GM19395 (cell line): ENCODE data around the gene CARMIL3.
"Not testable (repeated sequence)": the region's sequence is repeated elsewhere in the genome, so short reads cannot be mapped to it uniquely, and the experiment has no call there.

Source experiments
- ATAC-seq: cut with Tn5 transposase; IDR thresholded peaks from one replicate; pipeline ENCODE4 v1.9.1; 2021; ENCODE audit warnings: mild to moderate bottlenecking, moderate library complexity; ENCODE audit not compliant: unreplicated experiment

The CARMIL3 gene

DNA sequence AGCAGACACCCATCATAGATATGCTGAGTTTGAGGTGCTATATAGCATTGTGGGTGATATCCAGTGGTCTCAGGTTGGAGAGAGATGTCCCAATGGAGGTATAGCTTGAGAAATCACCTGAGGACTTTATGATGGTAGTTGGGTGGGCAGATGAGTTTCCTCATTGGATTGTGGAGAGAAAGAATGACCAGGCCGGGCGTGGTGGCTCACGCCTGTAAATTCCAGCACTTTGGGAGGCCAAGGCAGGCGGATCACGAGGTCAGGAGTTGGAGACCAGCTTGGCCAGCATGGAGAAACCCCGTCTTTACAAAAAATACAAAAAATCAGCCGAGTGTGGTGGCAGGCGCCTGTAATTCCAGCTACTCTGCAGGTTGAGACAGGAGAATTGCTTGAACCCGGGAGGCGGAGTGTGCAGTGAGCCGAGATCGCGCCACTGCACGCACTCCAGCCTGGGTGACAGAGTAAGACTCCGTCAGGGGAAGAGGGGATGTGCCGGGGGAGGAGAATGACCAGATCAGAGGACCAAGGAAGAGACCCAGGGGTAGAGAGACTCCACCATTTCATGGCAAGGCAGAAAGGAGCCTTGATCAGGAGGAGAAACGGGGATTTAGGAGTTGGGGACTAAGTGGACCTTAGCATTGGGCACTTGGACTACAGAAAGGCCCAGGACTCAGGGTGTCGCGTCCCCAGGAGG lies 41.5 kb downstream of the CARMIL3 start:
- ATAC-seq: no peak

DNA sequence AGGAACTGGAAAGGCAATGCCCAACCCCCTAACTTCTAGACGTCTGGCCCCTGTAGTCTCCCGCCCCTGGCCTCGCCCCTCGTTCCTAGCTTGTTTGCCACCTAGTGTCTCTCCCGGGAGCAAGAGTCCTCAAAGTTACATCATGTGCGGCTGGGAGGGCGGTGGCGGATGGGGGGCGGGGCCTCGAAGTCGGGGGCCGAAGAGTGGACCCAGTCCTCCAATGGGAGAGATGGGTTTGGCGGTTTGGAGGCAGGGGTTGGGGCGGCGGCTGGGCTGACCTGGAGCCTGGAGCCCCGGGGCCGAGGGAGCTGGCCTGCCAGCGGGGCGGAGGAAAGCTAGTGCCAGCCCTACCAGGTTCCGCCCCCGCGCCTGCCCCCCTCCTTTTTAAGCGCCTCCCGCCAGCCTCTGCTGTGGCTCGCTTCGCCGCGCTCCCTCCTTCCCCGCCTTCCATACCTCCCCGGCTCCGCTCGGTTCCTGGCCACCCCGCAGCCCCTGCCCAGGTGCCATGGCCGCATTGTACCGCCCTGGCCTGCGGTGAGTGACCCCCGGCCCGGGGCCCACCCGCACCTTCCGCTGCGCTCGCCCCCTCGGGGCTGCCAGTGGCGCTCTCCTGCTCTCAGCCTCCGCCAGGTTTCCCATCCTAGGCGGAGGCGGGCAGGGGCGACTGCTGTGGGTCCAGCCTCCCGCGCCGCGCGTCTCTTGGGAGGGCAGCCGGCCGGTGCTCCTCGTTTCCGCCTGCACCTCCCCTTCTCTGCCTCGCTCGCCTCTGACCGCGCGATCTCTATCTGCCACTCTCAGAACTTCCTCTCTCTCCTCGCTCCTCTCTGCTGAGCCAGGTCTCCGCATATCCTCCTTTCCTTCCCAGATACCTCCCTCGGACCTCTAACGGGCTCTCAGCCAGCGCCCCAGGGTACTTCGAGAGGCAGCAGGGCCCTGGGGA lies 42.4 kb downstream of the CARMIL3 start, which contains the start of gene PCK2:
TSS of gene PCK2 (plus strand) at position 411 of the 940 bp plus-strand sequence. CDS start at position 506, 95 bp downstream.
- ATAC-seq: peak; percentile 52

DNA sequence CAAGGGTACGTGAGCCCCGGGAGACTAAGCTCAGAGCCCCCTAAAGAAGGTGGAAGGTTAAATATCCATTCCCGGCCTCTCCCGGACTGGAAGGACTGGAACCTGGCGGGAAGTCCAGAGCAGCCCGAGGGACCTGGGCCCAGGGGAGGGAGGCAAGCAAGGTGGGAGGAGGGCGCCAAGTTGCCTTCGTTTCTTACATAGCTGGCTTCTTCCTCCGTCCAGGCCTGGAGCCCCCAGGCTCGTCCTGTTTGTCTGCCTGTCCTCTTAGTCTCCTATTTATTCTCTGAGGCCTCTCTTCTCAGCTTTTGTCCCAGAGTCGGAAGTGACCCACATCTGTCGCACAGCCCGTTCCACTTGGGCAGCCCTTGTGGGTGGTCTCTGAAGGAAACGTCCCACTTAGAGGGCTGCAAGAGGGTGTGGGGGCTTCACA lies 43.0 kb downstream of the CARMIL3 start:
- peak; percentile 0 for ATAC-seq

DNA sequence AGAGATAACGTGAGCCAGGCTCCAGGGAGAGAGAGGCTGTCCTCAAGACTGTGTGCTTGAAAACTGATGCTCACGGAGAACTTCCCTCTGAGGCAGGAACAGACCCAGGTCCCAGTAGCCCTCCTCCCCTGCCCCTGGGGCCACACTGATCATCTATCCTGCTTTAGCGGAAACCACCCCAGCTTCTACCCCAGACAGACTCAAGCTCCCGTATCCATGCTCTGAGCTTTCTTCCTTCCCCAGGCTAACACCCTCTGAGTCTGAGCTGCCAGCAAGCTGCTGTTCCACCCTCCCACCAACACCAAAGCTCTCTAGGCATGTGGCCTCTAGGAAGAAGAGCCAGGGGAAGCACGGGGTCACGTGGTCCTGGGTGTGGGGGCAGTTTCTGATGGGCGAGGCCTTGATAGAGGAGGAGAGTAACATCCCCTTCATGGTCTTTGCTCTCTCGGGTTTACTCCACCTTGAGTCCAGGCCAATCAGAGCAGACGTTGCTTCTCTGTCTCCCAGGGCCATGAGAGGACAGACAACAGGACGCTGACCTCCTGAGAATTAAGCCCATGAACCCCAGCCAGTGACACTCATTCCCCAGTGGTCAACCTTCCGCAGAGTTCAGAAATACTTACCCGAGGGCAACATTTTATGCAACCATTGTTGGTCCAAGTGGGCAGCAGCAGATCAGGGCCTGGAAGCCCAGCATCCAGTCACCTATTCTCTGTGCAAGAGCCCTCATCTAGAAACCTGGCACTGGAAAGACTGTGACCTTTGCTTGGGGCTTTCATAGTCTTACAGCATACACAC lies 43.7 kb downstream of the CARMIL3 start:
- peak; percentile 71 for ATAC-seq

DNA sequence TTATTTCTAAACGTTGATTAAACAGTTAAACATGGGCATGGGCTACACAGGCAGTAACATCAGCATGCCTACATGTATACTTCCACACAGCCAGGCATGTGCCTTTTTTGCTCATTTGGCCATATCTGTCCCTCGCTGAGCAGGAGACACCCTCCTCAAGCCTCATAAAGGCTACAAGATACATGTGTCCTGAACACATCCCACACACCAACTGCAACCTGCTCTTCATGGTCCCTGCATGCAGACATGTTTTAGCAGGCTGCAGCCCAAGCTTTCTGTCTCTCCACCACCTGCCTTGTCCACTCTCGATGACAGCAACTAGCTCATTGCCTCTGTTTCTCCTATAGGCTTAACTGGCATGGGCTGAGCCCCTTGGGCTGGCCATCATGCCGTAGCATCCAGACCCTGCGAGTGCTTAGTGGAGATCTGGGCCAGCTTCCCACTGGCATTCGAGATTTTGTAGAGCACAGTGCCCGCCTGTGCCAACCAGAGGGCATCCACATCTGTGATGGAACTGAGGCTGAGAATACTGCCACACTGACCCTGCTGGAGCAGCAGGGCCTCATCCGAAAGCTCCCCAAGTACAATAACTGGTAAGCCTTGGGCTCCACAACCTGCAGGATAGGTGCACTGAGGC lies 44.9 kb downstream of the CARMIL3 start:
- no peak for ATAC-seq

DNA sequence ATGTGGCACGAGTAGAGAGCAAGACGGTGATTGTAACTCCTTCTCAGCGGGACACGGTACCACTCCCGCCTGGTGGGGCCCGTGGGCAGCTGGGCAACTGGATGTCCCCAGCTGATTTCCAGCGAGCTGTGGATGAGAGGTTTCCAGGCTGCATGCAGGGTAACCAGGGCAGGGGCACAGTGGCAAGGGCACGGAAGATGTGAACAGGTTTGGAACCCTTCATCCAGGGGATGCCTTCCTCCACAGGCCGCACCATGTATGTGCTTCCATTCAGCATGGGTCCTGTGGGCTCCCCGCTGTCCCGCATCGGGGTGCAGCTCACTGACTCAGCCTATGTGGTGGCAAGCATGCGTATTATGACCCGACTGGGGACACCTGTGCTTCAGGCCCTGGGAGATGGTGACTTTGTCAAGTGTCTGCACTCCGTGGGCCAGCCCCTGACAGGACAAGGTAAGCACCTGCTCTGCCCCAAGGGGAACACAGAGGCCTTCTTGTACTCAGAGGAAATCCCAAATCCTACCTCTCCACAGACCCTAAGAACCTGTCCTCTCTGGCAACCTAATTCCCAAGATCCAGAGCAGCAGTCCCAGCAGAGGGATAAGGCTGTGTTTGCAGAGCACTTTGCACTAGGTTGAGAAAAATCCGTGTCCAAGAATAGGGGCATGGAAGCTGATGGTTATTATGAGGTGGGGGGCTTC lies 46.6 kb downstream of the CARMIL3 start:
- no peak for ATAC-seq

DNA sequence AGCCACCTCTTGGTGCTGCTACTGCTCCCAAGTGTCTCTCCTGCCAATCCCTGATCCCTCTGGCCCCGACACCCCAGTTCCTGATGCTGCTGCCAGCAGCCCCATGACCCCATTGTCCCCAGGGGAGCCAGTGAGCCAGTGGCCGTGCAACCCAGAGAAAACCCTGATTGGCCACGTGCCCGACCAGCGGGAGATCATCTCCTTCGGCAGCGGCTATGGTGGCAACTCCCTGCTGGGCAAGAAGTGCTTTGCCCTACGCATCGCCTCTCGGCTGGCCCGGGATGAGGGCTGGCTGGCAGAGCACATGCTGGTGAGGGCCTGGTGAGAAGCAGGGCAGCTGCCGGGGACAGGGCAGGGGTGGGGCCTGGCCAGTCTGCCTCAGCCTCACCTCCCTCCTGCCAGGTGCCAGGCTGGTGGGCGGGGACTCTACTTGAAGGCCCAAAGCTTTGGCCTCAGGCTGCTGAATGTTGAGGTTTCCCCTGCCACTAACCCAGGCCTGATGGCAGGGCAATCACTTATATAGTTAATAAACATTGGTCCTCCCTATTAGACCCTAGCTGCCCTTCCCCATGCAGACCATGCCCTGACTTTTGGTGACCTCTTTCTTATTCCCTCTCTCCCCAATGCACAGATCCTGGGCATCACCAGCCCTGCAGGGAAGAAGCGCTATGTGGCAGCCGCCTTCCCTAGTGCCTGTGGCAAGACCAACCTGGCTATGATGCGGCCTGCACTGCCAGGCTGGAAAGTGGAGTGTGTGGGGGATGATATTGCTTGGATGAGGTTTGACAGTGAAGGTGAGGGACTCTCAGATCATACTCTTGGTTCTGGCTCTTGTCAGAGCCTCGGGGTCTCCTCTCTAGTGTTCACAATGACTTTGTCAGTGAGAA lies 47.4 kb downstream of the CARMIL3 start:
- ATAC-seq: no peak

DNA sequence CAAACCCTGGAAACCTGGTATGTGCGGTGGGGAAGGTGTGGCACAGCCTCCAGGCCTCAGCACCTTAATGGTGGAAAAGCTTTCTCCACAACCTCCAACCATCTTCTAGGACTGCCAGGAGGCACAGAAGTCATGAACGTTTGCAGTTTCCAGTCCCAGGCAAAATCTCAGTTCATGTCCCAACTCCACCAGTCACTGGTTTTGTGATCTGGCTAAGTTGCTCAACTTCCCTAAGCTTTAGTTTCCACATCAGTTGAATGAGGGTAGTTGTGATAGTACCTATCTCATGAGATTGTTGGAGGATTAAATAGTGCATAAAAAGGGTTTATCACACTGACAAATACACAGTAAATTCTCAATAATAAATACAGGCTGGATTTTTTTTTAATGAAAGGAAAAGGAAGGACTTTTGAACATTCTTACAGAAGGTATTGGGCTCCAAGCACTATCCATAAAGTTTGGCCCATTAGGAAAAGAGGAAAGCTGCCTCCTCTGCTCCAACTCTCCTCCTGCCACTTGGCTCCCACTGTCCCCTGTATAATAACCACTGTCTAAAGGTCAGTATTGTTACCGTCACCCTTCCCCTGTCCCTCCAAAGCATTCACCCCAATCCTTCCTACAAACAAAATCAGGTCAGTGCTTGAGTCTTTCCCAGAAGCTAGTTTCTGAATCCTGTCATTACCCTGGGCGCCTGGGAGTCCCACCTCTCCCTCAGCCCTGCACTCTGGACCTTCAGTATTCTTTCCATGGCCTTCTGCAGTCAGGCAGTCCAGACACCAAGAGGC lies 48.6 kb downstream of the CARMIL3 start:
- ATAC-seq: no peak

DNA sequence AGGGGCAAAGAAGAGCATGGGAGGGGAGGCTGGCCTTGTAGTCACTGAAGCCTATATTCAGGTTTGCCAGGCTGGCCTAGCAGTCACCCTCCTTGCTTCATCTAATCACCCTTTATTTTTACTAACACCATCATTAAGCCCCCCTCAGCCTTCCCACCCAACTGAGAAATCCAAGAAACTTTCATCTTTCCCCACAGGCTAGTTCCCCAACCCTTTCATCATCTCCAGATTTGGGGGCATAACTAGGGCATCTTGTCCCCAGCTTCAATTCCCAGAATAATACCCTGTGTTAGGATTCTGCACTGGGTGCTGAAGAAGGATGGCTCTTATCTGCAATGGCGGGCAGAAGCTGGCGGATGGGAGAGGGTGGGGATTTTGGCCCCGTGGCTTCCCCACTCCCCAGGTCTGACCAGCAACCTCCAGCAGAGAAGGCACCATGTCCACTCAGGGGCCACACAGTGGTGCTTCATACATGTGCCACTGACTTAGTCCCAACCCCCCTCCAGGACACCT lies 49.2 kb downstream of the CARMIL3 start:
- no peak for ATAC-seq

DNA sequence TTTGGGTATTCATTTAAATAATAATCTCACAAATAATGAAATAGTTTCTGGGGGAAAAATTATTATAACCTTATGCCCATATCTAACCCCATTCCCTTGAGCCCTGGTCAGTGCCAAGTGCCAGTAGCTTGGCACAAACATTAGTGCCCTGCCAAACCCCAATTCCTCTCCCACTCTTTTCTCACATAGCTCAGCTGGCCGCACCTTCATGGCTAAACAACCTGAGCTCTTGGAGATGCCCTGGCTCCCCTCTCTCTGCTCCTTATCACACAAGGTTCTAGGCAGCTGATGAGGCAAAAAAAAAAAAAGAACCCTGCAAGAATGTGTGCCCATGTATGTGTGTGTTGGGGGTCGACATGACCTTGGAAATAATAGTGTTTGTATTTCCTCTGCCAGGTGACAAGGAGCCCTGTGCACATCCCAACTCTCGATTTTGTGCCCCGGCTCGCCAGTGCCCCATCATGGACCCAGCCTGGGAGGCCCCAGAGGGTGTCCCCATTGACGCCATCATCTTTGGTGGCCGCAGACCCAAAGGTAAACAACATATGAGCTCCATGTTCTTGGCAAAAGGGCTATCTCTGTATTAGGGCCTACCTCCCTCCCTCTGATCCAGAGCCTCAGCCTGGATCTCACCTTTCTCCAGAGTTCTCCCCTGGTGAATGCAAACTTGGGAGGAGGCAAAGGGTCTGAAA lies 50.7 kb downstream of the CARMIL3 start:
- no peak for ATAC-seq

DNA sequence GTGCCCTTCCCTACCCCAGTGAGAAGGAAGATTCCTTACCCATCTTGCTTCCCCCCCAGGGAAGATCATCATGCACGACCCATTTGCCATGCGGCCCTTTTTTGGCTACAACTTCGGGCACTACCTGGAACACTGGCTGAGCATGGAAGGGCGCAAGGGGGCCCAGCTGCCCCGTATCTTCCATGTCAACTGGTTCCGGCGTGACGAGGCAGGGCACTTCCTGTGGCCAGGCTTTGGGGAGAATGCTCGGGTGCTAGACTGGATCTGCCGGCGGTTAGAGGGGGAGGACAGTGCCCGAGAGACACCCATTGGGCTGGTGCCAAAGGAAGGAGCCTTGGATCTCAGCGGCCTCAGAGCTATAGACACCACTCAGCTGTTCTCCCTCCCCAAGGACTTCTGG lies 51.6 kb downstream of the CARMIL3 start:
- no peak for ATAC-seq

DNA sequence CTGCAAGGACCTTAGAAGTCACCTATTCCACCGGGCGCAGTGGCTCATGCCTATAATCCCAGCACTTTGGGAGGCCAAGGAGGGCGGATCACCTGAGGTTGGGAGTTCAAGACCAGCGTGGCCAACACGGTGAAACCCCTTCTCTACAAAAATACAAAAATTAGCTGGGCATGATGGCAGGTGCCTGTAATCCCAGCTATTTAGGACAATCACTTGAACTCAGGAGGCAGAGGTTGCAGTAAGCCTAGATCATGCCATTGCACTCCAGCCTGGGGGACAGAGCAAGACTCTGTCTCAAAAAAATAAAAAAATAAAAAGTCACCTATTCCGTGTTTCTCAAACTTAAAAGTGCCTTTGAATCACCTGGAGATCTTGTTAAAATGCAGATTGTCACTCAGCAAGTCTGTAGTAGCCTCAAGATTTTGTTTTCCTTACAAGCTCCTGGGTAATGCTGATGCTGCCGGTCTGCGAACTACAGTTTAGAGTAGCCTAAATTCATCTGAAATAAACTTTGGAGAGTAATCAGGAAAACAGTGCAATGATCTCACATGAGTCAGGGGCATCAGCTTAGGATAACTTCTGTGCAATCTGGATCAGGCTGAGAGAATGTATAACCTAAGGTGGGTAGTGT lies 53.9 kb downstream of the CARMIL3 start:
- not testable (repeated sequence) for ATAC-seq

DNA sequence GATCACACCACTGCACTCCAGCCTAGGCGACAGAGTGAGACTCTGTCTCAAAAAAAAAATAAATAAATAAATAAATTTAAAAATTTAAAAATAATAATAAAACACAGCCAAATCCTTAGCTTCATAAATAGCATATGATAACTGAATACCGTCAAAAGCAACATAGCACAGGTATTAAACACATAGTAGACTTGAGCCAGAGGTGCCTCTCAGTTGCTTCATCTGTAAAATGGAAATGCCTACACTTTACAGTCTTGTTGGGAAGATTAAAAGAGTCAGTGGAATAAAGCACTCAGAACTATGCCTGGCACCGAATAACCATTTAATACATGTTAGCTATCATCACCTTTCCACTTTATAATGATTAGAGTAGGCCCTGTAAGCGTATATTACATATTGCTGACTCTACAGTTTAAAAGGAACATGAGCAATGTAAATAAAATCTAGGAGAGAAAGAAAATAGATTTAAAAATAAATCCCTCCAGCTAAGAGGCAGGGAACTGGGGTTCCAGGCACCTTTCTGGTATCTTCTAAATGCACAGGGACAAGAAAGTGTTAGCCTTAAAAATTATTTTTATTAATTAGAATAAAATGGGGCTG lies 55.0 kb downstream of the CARMIL3 start:
- no peak for ATAC-seq

DNA sequence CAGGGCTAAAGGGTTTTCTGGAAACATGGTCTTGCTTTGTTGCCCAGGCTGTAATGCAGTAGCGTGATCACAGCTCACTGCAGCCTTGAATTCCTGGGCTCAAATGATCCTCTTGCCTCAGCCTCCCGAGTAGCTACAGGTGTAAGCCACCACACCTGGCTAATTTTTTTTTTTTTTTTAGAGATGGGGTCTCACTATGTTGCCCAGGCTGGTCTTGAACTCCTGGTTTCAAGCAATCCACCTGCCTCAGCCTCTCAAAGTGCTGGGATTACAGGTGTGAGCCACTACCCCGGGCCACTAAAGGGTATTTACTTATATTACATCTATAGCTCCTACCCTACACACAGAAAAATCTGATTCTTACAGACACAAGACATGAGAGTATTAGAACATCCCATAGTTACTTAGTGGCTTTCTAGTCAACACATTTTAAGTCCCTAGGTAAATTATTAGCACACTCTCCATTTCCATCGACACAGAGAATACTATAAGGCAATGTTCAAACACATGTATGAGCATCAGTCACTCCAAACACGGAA lies 56.6 kb downstream of the CARMIL3 start:
- no peak for ATAC-seq

DNA sequence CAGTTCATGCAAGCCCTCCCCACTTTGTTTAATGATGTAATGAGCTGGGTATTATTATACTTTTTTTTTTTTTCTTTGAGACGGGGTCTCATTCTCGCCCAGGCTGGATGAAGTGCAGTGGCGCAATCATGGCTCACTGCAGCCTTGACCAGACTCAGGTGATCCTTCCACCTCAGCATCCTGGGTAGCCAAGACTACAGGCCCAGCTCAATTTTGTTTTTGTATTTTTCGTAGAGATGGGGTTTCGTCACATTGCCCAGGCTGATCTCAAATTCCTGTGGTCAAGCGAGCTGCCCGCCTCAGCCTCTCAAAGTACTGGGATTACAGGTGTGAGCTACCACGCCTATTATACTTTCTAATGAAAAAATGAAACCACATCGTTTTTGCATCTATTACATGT lies 58.3 kb downstream of the CARMIL3 start:
- no peak for ATAC-seq

DNA sequence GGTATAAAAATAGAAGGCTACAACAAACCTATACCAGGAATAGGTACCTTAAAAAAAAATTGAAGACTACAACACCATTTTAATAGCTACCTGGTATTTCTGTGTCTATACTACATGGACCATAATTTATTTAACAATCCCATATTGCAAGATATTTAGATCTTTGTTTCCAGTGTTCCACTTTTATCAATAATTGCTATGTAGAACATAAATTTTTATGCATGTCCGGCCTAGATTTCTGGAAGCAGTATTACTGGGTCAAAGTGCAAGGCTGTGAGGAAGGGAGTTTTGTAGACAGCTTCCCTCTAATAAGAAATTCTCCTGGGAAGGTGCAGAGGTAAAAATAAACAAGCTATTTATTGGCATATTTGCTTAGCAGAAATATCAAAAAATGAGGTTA lies 58.7 kb downstream of the CARMIL3 start:
- ATAC-seq: no peak
